GM18867 (cell line): ENCODE measurements around the gene INHA.

Source experiments
- ATAC-seq: cut with Tn5 transposase; IDR thresholded peaks from one replicate; pipeline ENCODE4 v1.9.1; 2021; ENCODE audit warnings: mild to moderate bottlenecking, moderate library complexity; ENCODE audit not compliant: unreplicated experiment

Gene INHA

GRCh38 chr2:219572237-219573001, at the start of gene INHA:
INHA (plus strand) TSS chr2:219572310; CDS start chr2:219572375, 65 bp downstream.
- no peak for ATAC-seq

GRCh38 chr2:219523031-219523671, 49.0 kb upstream of the INHA start:
- no peak for ATAC-seq

GRCh38 chr2:219524817-219525216, 47.3 kb upstream of the INHA start:
- no peak for ATAC-seq

GRCh38 chr2:219525533-219526232, 46.4 kb upstream of the INHA start:
- ATAC-seq, result no peak

- no peak for ATAC-seq
These were observed 45.6 kb upstream of the INHA start for GRCh38 chr2:219526320-219527075.

- no peak for ATAC-seq
These were observed 45.1 kb upstream of the INHA start for GRCh38 chr2:219527076-219527394.

GRCh38 chr2:219527472-219527871, 44.6 kb upstream of the INHA start:
- no peak for ATAC-seq

GRCh38 chr2:219530048-219530963, 41.8 kb upstream of the INHA start:
- ATAC-seq, result peak; percentile 83

- no peak for ATAC-seq
These were observed 40.3 kb upstream of the INHA start for GRCh38 chr2:219531639-219532377.

- ATAC-seq, result no peak
These were observed 39.8 kb upstream of the INHA start for GRCh38 chr2:219532378-219532649.

GRCh38 chr2:219533930-219534661, 38.0 kb upstream of the INHA start:
- ATAC-seq, result no peak

- no peak for ATAC-seq
These were observed 35.7 kb upstream of the INHA start for GRCh38 chr2:219536425-219536824.

- no peak for ATAC-seq
These were observed 35.1 kb upstream of the INHA start for GRCh38 chr2:219536967-219537366.

- ATAC-seq, result no peak
These were observed 34.2 kb upstream of the INHA start for GRCh38 chr2:219537657-219538488.

GRCh38 chr2:219538504-219538951, 33.6 kb upstream of the INHA start:
- ATAC-seq, result no peak

- no peak for ATAC-seq
These were observed 32.9 kb upstream of the INHA start for GRCh38 chr2:219538956-219539788.

GRCh38 chr2:219539926-219540678, 32.0 kb upstream of the INHA start:
- no peak for ATAC-seq
